NCI-H446 (cell line): Measurements from ENCODE around the gene SHPK.
A peak's percentile ranks its signal among the peaks of the same experiment; 100 is the strongest.

ENCODE experiments used
- DNase-seq, 2 experiments: peaks; one replicate each; lab custom pipeline; 2025; lab: John Stamatoyannopoulos, UW

Gene SHPK

GRCh38 chr17:3660311-3660891, 24.4 kb upstream of the SHPK start:
- no peak for DNase-seq

GRCh38 chr17:3659541-3660111, 23.6 kb upstream of the SHPK start:
- DNase-seq: no peak

- no peak for DNase-seq
These were observed 22.9 kb upstream of the SHPK start for GRCh38 chr17:3658784-3659449.

GRCh38 chr17:3657874-3658783, 22.1 kb upstream of the SHPK start:
- no peak for DNase-seq

GRCh38 chr17:3657588-3657869, 21.5 kb upstream of the SHPK start:
- no peak for DNase-seq

- no peak for DNase-seq
These were observed 20.9 kb upstream of the SHPK start for GRCh38 chr17:3656755-3657587.

GRCh38 chr17:3656353-3656752, 20.3 kb upstream of the SHPK start:
- DNase-seq: no peak

- DNase-seq: no peak
These were observed 19.7 kb upstream of the SHPK start for GRCh38 chr17:3655766-3656165.

GRCh38 chr17:3647769-3648555, 11.9 kb upstream of the SHPK start:
- peak in 1 of 2 experiments; percentile 31 for DNase-seq

GRCh38 chr17:3647251-3647650, 11.2 kb upstream of the SHPK start:
- no peak for DNase-seq

GRCh38 chr17:3645310-3645709, 9.3 kb upstream of the SHPK start:
- no peak for DNase-seq

- DNase-seq: no peak
These were observed 7.9 kb upstream of the SHPK start for GRCh38 chr17:3643889-3644349.

GRCh38 chr17:3641717-3642486, 5.9 kb upstream of the SHPK start:
- DNase-seq: no peak

GRCh38 chr17:3641014-3641413, 5.0 kb upstream of the SHPK start:
- DNase-seq: no peak

- no peak for DNase-seq
These were observed 4.0 kb upstream of the SHPK start for GRCh38 chr17:3639981-3640596.

- no peak for DNase-seq
These were observed 891 bp upstream of the SHPK start for GRCh38 chr17:3636908-3637373.

- DNase-seq: no peak
These were observed 436 bp downstream of the SHPK start for GRCh38 chr17:3635474-3636153.

GRCh38 chr17:3632287-3632686, 3.8 kb downstream of the SHPK start:
- DNase-seq: no peak

GRCh38 chr17:3630781-3631180, 5.3 kb downstream of the SHPK start:
- no peak for DNase-seq
